Panc1 (cell line): ENCODE results near the gene TUBA1B. TPM values are rescaled to one million over a fixed set of nuclear protein-coding genes. Genes with fewer than 3 reads are reported as not detected.

Experiments used
- ATAC-seq: fragments of 200-7000 bp; cut with Tn5 transposase; 2 replicates; pipeline ENCODE4 v1.9.1; 2020; ENCODE audit warnings: mild to moderate bottlenecking, moderate library complexity
- BruUV-seq: library from RNA; stranded (reverse); fragments of 400-500 nt; replicated peaks from 2 replicates; lab custom pipeline; 2021; lab: Mats Ljungman, UMichigan
- CTCF ChIA-PET: fragments of 300-600 bp; sonication (Branson Sonifier 250); formaldehyde crosslinking; loops from one replicate; lab custom pipeline; 2022; ENCODE audit warnings: antibody characterized with exemption; lab: Charles Lee
- POLR2A ChIA-PET: fragments of 300-600 bp; sonication (Branson Sonifier 250); formaldehyde crosslinking; loops from one replicate; lab custom pipeline; 2022; ENCODE audit warnings: antibody characterized with exemption; lab: Charles Lee
- DNase-seq: peaks from one replicate; pipeline ENCODE4 v3.0.0-alpha.2; 2010; ENCODE audit warnings: low read depth, low spot score
- H3K27ac ChIP-seq: 2 replicates; pipeline ENCODE4 v1.5.1; 2011; ENCODE audit warnings: mild to moderate bottlenecking, low read length, inconsistent platforms
- H3K27me3 ChIP-seq: fragments of 200-500 bp; sonication (Bioruptor generic); 2 replicates; pipeline ENCODE4 v1.6.0; 2014; ENCODE audit warnings: low read length, inconsistent platforms; ENCODE audit not compliant: control insufficient read depth, insufficient read depth
- H3K36me3 ChIP-seq: fragments of 200-500 bp; sonication (Bioruptor generic); 2 replicates; pipeline ENCODE4 v1.5.1; 2014; ENCODE audit warnings: inconsistent platforms, mild to moderate bottlenecking, low read length, moderate library complexity; ENCODE audit not compliant: control insufficient read depth, insufficient read depth
- H3K4me1 ChIP-seq: 2 replicates; pipeline ENCODE4 v1.5.1; 2011; ENCODE audit warnings: inconsistent platforms, mild to moderate bottlenecking, low read length, moderate library complexity; ENCODE audit not compliant: control insufficient read depth, insufficient read depth
- H3K4me3 ChIP-seq, 2 experiments: 2 replicates each; pipeline ENCODE4 v1.5.1; 2011 to 2012; ENCODE audit warnings: low read depth in 2 of 2, low read length in 2 of 2, mild to moderate bottlenecking in 2 of 2, inconsistent platforms in 1 of 2, moderate library complexity in 1 of 2
- H3K9me3 ChIP-seq: fragments of 200-500 bp; sonication (Bioruptor generic); 2 replicates; pipeline ENCODE4 v1.5.1; 2014; ENCODE audit warnings: low read depth, mild to moderate bottlenecking, inconsistent platforms, low read length, moderate library complexity; ENCODE audit not compliant: control insufficient read depth, insufficient read depth
- CTCF ChIP-seq: fragments of 450-650 bp; IDR thresholded peaks from 2 replicates; pipeline ENCODE4 v1.5.1; 2017; ENCODE audit warnings: mild to moderate bottlenecking
- POLR2AphosphoS5 ChIP-seq: IDR thresholded peaks from 2 replicates; pipeline ENCODE4 v1.6.1; 2012; ENCODE audit warnings: mild to moderate bottlenecking, low read depth, low read length, moderate library complexity
- REST ChIP-seq, 2 experiments: IDR thresholded peaks; 2 replicates each; pipeline ENCODE4 v1.6.1; 2011 to 2012; ENCODE audit warnings: low read depth in 2 of 2, control low read depth in 1 of 2, low read length in 1 of 2, mild to moderate bottlenecking in 1 of 2, moderate library complexity in 1 of 2; ENCODE audit not compliant: insufficient read depth in 1 of 2
- SIN3A ChIP-seq: IDR thresholded peaks from 2 replicates; pipeline ENCODE4 v1.6.1; 2012; ENCODE audit warnings: low read depth, mild to moderate bottlenecking, low read length, moderate library complexity, borderline replicate concordance; ENCODE audit not compliant: insufficient read depth
- TCF7L2 ChIP-seq: IDR thresholded peaks from 2 replicates; pipeline ENCODE4 v1.6.1; 2011; ENCODE audit warnings: mild to moderate bottlenecking, low read depth, low read length, inconsistent platforms
- in situ Hi-C: cut with HindIII; loops from 2 replicates; pipeline ENCODE4 v1.10.0; 2016; ENCODE audit warnings: low sequenced_read_pairs, low pct_unique_long_range_greater_than_20kb
- intact Hi-C: fragments of 100-400 bp; cut with micrococcal nuclease; formaldehyde crosslinking; loops from one replicate; pipeline ENCODE4 v1.10.0; 2022; ENCODE audit not compliant: unreplicated experiment
- total RNA-seq: library from RNA; stranded (reverse); gene quantifications from one replicate; pipeline ENCODE4 v1.2.1, GENCODE V29; 2021; ENCODE audit not compliant: unreplicated experiment

TUBA1B gene
- total RNA-seq, 1 experiment from 2014 or later = 1,275 TPM

DNA sequence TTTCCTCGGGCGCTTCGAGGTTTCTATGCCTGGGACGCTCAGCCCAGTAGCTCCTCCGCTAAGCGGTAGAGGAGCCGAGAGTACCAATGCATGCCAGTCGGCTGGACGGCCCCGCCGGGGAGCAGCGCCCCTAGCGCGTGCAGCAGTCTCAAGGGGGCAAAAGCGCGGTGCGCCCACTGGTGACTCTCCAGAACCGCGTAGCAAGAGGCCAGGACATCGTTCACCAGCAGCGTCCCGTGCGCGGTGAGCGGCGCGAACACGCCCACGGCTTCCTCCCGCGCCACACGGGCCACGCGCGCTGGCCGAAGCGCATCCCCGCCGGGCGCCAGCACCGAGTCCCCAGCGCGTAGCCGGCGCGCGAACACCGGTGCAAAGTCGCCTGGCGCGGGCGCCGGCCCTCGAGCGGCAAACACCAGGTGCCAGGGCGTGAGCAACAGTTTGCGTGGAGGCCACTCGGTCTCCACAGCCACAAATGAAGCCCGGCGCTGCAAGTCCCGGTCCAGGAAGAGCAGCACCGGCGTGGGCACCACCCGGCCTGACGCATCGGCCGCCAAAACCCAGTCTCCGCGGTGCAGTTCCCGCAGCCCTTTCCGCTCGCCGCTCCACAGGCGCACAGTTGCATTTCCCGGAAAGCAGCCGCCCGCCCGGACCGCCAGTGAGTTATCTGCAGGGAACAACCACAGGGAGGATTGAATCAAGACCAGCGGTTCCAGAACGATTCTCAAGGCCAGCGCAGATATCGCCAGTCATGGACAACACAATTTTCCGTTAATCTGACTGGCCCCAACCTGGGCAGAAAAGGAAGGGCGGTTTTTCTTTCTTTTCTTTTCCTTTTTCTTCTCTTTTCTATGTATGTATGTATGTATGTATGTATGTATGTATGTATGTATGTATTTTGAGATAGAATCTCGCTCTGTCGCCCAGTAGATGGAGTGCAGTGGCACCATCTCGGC, 41.1 kb downstream of the TUBA1B start:
- ATAC-seq (peak; percentile 71), DNase-seq (no peak)
- Histone ChIP-seq H3K27ac (0 out of 2 replicates have a peak overlapping the region, but pooled peaks have one; percentile 50), H3K27me3 (no peaks in the 10 kb centered on the region), H3K9me3 (no peaks in the 10 kb centered on the region), H3K4me3 (peak overlapping the region; percentile 40 to 49), H3K4me1 (peaks cover 40% of the 10 kb centered on the region), H3K36me3 (no peaks in the 10 kb centered on the region)
- ChIA-PET POLR2A (no interaction called here), CTCF (interaction anchor here (0.5 to 3.6 kb wide), 5 partner anchors 15 to 147 kb away, joined by 3 to 47 read pairs (median 3); no protein-coding TSS in a partner anchor)
- TF ChIP-seq REST (IDR thresholded peaks at IDR 0.05; ENCODE audit: insufficient read depth in 1 of 2, low read depth in 2 of 2, low read length in 1 of 2) (no peak), POLR2AphosphoS5 (no peak), CTCF (peak; percentile 84), TCF7L2 (no peak), SIN3A (no peak)
- BruUV-seq = no TSS peak
- in situ Hi-C loops = no loop called here
- intact Hi-C loops = no loop called here

DNA sequence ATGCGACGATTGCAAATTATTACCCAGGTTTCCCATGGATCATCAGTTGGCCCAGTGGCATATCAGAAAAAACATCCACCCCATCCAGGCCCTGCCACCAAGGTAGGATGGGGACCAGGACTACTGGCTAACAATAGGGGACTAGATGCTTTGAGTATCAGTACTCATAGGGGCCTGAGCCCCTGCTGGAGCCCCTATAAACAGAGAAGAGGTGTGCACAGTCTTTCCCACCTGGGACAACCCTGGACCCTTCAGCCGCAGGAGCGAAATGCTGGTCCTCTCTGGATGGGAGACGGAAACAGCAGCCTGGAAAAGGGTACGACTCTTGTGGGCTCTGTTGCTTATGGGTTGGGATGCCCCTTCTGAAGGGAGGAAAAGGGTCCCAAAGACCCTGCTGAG, 42.3 kb downstream of the TUBA1B start:
- no peaks in the 10 kb centered on the region for H3K9me3 ChIP-seq
- H3K27ac ChIP-seq = no peak overlapping the region
- intact Hi-C loops = no loop called here
- TF ChIP-seq TCF7L2 (no peak), SIN3A (no peak), REST (IDR thresholded peaks at IDR 0.05; ENCODE audit: insufficient read depth in 1 of 2, low read depth in 2 of 2, low read length in 1 of 2) (no peak), POLR2AphosphoS5 (no peak), CTCF (no peak)
- ChIA-PET POLR2A (interaction anchor here (0.5 to 0.6 kb wide), 2 partner anchors 92 to 536 kb away, joined by 4 to 5 read pairs; no protein-coding TSS in a partner anchor), CTCF (interaction anchor here (0.5 to 3.6 kb wide), 8 partner anchors 9 to 168 kb away, joined by 3 to 47 read pairs (median 5); no protein-coding TSS in a partner anchor)
- H3K4me3 ChIP-seq = peak overlapping the region in 1 of 2 experiments; percentile 37; a peak in 2 of 4 replicates
- no peaks in the 10 kb centered on the region for H3K27me3 ChIP-seq
- no peaks in the 10 kb centered on the region for H3K36me3 ChIP-seq
- DNase-seq = no peak
- no peak for ATAC-seq
- BruUV-seq = no TSS peak
- peaks cover 33% of the 10 kb centered on the region for H3K4me1 ChIP-seq
- in situ Hi-C loops = no loop called here
